ENCODE measurements around the gene IAPP. TPM values are rescaled to one million over a fixed set of nuclear protein-coding genes. Genes with fewer than 3 reads are reported as not detected.

The IAPP gene
- total RNA-seq, 4 donors from 2014 or later = not detected

GRCh38 chr12:21340403-21340802 is 32.3 kb upstream of the IAPP start:
- no peak for TF ChIP-seq POLR2AphosphoS5 (IDR thresholded peaks at IDR 0.05)
- TF ChIP-seq CTCF (IDR thresholded peaks at IDR 0.05) = no peak
- Histone ChIP-seq H3K4me1 (no peaks in the 10 kb centered on the region), H3K36me3 (no peaks in the 10 kb centered on the region), H3K27me3 (no peaks in the 10 kb centered on the region), H3K4me3 (no peak overlapping the region), H3K27ac (no peak overlapping the region), H3K9me3 (no peaks in the 10 kb centered on the region)
- DNase-seq (ENCODE audit: low spot score in 2 of 2) = no peak
- WGBS = 76% methylated on average over 6 of the region's 6 CpGs

GRCh38 chr12:21341769-21342168 is 30.9 kb upstream of the IAPP start:
- 72% methylated on average over 4 of the region's 4 CpGs for WGBS
- no peaks in the 10 kb centered on the region for H3K27me3 ChIP-seq
- no peak overlapping the region for H3K27ac ChIP-seq
- no peaks in the 10 kb centered on the region for H3K9me3 ChIP-seq
- TF ChIP-seq POLR2A (IDR thresholded peaks at IDR 0.05) (no peak), EP300 (IDR thresholded peaks at IDR 0.05) (no peak), CTCF (IDR thresholded peaks at IDR 0.05) (no peak), POLR2AphosphoS5 (IDR thresholded peaks at IDR 0.05) (no peak)
- no peaks in the 10 kb centered on the region for H3K4me1 ChIP-seq
- DNase-seq (ENCODE audit: low spot score in 2 of 2) = no peak
- no peak overlapping the region for H3K4me3 ChIP-seq
- H3K36me3 ChIP-seq = no peaks in the 10 kb centered on the region

GRCh38 chr12:21343636-21344035 is 29.1 kb upstream of the IAPP start:
- H3K27ac ChIP-seq = no peak overlapping the region
- DNase-seq (ENCODE audit: low spot score in 2 of 2) = no peak
- no peaks in the 10 kb centered on the region for H3K27me3 ChIP-seq
- no peak for TF ChIP-seq POLR2A (IDR thresholded peaks at IDR 0.05)
- no peak for TF ChIP-seq POLR2AphosphoS5 (IDR thresholded peaks at IDR 0.05)
- no peak for TF ChIP-seq CTCF (IDR thresholded peaks at IDR 0.05)
- TF ChIP-seq EP300 (IDR thresholded peaks at IDR 0.05) = no peak
- no peaks in the 10 kb centered on the region for H3K36me3 ChIP-seq
- no peaks in the 10 kb centered on the region for H3K9me3 ChIP-seq
- no peak overlapping the region for H3K4me3 ChIP-seq
- no peaks in the 10 kb centered on the region for H3K4me1 ChIP-seq

GRCh38 chr12:21346542-21347205 is 26.0 kb upstream of the IAPP start:
- Histone ChIP-seq H3K9me3 (no peaks in the 10 kb centered on the region), H3K36me3 (no peaks in the 10 kb centered on the region), H3K4me1 (no peaks in the 10 kb centered on the region), H3K27me3 (no peaks in the 10 kb centered on the region), H3K27ac (no peak overlapping the region), H3K4me3 (no peak overlapping the region)
- no peak for DNase-seq (ENCODE audit: low spot score in 2 of 2)
- TF ChIP-seq POLR2AphosphoS5 (IDR thresholded peaks at IDR 0.05) (no peak), POLR2A (IDR thresholded peaks at IDR 0.05) (no peak)
- WGBS = 40% methylated on average over 1 of the region's 1 CpG

- no peaks in the 10 kb centered on the region for H3K4me1 ChIP-seq
- H3K9me3 ChIP-seq = no peaks in the 10 kb centered on the region
- H3K27me3 ChIP-seq = no peaks in the 10 kb centered on the region
- H3K4me3 ChIP-seq = no peak overlapping the region
- TF ChIP-seq POLR2AphosphoS5 (IDR thresholded peaks at IDR 0.05) = no peak
- no peak for TF ChIP-seq EP300 (IDR thresholded peaks at IDR 0.05)
- no peak for TF ChIP-seq POLR2A (IDR thresholded peaks at IDR 0.05)
- TF ChIP-seq CTCF (IDR thresholded peaks at IDR 0.05) = no peak
- DNase-seq (ENCODE audit: low spot score in 2 of 2) = no peak
- no peaks in the 10 kb centered on the region for H3K36me3 ChIP-seq
- 68% methylated on average over 1 of the region's 1 CpG for WGBS
- H3K27ac ChIP-seq = no peak overlapping the region
Measured at GRCh38 chr12:21350975-21351374, 21.7 kb upstream of the IAPP start.

GRCh38 chr12:21353487-21353886 is 19.2 kb upstream of the IAPP start:
- Histone ChIP-seq H3K36me3 (no peaks in the 10 kb centered on the region), H3K27ac (no peak overlapping the region), H3K9me3 (no peaks in the 10 kb centered on the region), H3K27me3 (no peaks in the 10 kb centered on the region), H3K4me3 (no peak overlapping the region), H3K4me1 (no peaks in the 10 kb centered on the region)
- TF ChIP-seq POLR2AphosphoS5 (IDR thresholded peaks at IDR 0.05) = no peak
- TF ChIP-seq EP300 (IDR thresholded peaks at IDR 0.05) = no peak
- no peak for TF ChIP-seq POLR2A (IDR thresholded peaks at IDR 0.05)
- TF ChIP-seq CTCF (IDR thresholded peaks at IDR 0.05) = no peak
- 32% methylated on average over 1 of the region's 1 CpG for WGBS
- no peak for DNase-seq (ENCODE audit: low spot score in 2 of 2)

Data from suprapubic skin (tissue), 4 donors.